Thyroid gland (tissue), 4 donors: ENCODE data around the gene ST6GALNAC3.

Source experiments
- POLR2A ChIP-seq, 2 donors: fragments of 450-650 bp; IDR thresholded peaks; one replicate each; pipeline ENCODE4 v1.6.1; 2017; ENCODE audit warnings: antibody characterized with exemption in 2 of 2, mild to moderate bottlenecking in 2 of 2, moderate library complexity in 1 of 2
- TF ChIP-seq, protein P1 (sequence below), 6 experiments: fragments of 200-600 bp in 3 of 6; fragments of 450-650 bp in 3 of 6; sonication (generic) in 3 of 6; IDR thresholded peaks; one replicate each; pipeline ENCODE4 v1.5.1; 2016 to 2019; ENCODE audit warnings: antibody characterized with exemption in 6 of 6, mild to moderate bottlenecking in 2 of 6, inconsistent platforms in 1 of 6, moderate library complexity in 1 of 6

- TF ChIP-seq, protein P1, sequence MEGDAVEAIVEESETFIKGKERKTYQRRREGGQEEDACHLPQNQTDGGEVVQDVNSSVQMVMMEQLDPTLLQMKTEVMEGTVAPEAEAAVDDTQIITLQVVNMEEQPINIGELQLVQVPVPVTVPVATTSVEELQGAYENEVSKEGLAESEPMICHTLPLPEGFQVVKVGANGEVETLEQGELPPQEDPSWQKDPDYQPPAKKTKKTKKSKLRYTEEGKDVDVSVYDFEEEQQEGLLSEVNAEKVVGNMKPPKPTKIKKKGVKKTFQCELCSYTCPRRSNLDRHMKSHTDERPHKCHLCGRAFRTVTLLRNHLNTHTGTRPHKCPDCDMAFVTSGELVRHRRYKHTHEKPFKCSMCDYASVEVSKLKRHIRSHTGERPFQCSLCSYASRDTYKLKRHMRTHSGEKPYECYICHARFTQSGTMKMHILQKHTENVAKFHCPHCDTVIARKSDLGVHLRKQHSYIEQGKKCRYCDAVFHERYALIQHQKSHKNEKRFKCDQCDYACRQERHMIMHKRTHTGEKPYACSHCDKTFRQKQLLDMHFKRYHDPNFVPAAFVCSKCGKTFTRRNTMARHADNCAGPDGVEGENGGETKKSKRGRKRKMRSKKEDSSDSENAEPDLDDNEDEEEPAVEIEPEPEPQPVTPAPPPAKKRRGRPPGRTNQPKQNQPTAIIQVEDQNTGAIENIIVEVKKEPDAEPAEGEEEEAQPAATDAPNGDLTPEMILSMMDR (IDR thresholded peaks at IDR 0.05): no peak
- TF ChIP-seq POLR2A (IDR thresholded peaks at IDR 0.05): no peak
Measured at GRCh38 chr1:76492752-76493430, 418.3 kb downstream of the ST6GALNAC3 start.
